ENCODE measurements around the gene FUCA2. TPM values are rescaled to one million over a fixed set of nuclear protein-coding genes. Genes with fewer than 3 reads are reported as not detected.
"Not testable (repeated sequence)": the region's sequence is repeated elsewhere in the genome, so short reads cannot be mapped to it uniquely, and the experiment has no call there.

Gene FUCA2
- polyA plus RNA-seq, 3 donors = 21.7 to 29.2 (median 25.6) TPM

DNA sequence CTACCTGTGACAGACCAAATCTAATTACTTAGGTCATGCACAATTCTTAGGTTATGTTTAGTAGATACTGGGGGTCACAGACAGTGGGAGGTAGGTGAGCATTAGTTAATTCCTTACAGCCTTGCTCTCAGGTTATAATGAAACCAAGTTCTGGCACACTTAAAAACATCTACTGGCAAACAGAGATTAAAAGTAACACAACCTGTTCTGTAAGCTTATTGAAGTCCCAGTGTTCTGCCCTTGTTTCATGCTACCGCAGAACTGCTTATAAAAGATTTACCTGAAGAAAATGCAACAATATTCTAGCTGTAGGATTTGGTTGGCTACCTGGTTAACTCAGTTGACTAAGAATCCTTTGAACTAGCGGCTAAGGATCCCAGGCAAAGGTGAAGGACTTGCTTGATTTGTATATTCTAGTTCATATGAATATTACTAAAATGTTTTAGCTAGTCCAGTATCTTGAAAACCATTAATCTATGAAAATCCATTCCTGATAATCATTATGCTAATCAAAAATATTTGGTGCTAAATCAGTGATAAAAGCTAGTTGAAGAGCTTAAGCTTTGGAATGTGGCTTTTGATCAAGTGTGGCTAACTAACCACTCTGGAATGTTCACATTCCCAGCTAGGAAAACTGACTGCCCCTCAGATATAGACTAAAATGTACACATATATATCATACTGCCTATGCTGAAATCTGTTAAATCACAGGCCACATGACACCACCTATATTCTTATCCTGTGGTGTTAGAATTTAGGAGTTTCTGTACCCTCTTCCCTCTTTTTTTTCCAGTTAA is 53.8 kb downstream of the FUCA2 start:
- WGBS, 3 donors = 41 to 95% (median 67%) methylated on average over 2 of the region's 2 CpGs
- no peak overlapping the region for H3K27ac ChIP-seq (ENCODE audit: low read depth, low read length)

DNA sequence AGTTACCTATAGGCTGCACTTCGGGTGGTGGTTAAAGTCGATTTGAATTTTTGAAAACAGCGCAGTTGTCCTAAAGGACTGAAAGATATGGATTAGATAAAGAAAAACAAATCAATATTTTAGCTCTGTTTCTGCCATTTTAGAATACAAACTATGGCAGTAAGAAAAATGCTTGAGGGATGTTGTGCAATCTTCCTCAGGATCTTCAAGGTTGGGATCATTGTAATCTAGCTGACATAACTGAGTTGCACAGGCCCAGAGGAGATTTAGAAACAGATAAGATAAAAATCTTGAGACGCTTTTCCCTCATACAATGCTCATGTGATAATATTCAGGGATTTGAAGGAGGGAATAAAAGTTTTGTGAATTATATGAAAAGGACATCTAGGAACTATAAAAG is 60.0 kb downstream of the FUCA2 start:
- 16 to 37% (median 24%) methylated on average over 4 of the region's 4 CpGs for WGBS, 3 donors
- no peak overlapping the region for H3K27ac ChIP-seq (ENCODE audit: low read depth, low read length)

DNA sequence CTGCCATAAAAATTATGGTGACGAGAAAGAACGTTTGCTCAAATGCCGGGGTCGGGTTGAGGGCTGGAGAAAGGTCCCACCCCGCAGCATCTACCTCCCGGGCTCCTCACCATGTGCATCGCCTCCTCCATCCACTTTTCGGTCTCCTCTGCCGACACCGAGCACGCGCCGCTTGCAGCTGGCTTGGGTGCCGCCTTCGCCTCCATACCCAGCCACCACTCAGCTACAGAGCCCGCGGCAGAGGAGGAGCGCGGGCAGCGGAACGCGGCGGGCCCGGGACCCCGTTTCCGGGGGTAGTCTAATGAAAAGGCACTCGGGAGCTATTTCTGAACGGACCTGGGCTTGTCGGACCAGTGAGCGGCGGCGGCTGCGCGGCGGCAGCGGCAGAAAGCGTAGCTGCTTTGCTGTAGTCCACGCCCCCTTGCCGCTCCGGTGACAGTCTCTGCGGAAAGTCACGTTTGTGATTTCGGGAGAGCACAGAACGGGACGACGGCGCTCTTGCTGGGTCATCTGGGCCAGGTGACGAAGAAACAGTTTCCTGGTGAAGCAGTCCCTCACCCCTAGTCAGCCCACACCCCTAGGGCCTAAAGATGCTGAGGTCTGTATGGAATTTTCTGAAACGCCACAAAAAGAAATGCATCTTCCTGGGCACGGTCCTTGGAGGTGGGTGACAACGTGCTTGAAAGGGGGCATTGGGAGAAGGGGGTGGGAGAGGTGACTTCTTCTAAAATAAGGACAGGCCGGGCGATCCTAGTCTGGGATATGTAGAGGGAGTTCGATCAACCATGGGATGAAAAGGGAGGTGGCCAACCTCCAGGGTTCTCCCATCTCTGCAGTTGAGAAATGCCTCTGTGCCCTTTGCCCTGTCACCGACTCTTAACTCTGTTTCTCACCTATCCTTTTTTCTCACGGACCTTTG is 60.8 kb downstream of the FUCA2 start, which contains the start of the genes ADAT2 and PEX3:
ADAT2 (minus strand) TSS at position 243 of the 919 bp plus-strand sequence; CDS start at position 206, 37 bp downstream.
PEX3 (plus strand) TSS at position 353 of the 919 bp plus-strand sequence; CDS start at position 591, 238 bp downstream.
- 0% methylated on average over 56 of the region's 56 CpGs for WGBS, 3 donors
- no peak within 1 kb of the TSS for H3K27ac ChIP-seq (ENCODE audit: low read depth, low read length)

DNA sequence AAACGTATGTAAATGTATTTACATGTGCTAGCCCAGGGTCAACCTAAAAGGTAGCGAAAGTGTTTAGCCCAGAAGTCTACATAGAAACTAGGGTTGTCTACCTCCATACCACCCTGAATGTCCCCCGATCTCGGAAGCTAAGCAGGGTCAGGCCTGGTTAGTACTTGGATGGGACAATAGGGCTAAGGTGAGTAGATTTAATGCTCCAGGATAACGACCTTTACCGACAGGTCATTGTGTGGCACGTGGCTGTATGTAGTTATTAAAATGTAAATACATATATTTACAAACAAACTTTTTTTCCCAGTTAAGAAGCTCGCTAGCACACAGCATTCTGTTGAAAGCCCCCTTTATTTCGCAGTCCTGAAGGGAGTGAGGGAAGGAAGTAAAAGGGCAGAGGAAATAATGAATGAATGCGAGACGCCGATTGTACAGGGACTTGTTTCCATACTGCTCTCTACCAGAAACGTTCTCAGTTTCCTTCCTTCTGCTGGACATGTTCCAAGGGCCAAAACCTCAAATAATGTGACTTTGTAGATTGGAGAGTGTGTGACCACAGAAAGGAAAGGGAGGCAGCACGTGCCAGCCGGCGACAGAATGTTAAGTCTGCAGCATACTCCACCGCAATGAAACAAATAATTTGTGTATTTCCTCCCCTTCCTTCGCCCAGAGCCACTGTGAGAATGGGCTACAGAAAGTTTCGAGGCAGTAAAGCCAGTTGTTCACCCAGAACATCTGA is 61.6 kb downstream of the FUCA2 start:
- H3K27ac ChIP-seq (ENCODE audit: low read depth, low read length) = no peak overlapping the region
- 3 to 6% (median 3%) methylated on average over 19 of the region's 19 CpGs for WGBS, 3 donors

DNA sequence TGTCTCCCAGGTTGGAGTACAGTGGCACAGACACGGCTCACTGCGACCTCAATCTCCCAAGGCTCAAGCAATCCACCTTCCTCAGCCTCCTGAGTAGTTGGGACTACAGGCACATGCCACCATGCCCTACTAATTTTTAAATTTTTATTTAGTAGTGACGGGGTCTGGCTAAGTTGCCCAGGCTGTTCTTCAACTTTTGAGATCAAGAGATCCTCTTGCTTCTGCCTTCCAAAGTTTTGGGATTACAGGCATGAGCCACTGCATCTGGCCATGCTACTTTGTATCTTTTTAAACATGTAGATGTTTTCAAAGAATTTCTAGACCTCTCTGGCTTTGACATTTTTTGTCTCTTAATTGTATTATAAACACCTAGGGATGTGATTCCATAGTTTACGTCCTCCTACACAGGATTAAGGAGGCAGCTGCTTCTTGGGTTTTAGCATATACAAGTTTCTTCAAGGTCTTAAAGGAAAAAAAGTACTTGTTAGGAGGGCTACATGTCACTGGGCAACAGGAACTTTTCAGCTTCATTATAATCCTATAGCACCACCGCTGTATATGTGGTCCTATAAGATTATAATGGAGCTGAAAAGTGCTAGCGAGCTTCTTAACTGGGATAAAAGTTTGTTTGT is 62.3 kb downstream of the FUCA2 start:
- no peak overlapping the region for H3K27ac ChIP-seq (ENCODE audit: low read depth, low read length)
- WGBS, 3 donors = 74 to 77% (median 77%) methylated on average over 6 of the region's 6 CpGs

GRCh38 chr6:143447865-143448264 is 63.7 kb downstream of the FUCA2 start:
- not testable (repeated sequence) for H3K27ac ChIP-seq (ENCODE audit: low read depth, low read length)
- WGBS, 3 donors = 94 to 100% (median 99%) methylated on average over 2 of the region's 2 CpGs

Other genes starting within 250 kb of the FUCA2 start
- gene ADAT2, start 61.0 kb downstream of the FUCA2 start, polyA plus RNA-seq = 1 to 10 TPM; 2.5 to 3.9 (median 2.8) TPM
- 1 to 10 TPM; 4.7 to 8.7 (median 5.8) TPM for gene PEX3, start 60.9 kb downstream of the FUCA2 start, polyA plus RNA-seq
- gene PHACTR2, start 166.2 kb upstream of the FUCA2 start, polyA plus RNA-seq = 10 to 100 TPM in 1 of 3 donors, 1 to 10 TPM in 2; 1.6 to 11.6 (median 9.0) TPM

Measured in adipose tissue (tissue), 3 donors.